ENCODE results near the gene PLXDC1. TPM values are rescaled to one million over a fixed set of nuclear protein-coding genes. Genes with fewer than 3 reads are reported as not detected.

PLXDC1 gene
- total and polyA plus RNA-seq, 2 of the 13 experiments (the other 11 are each of a cell fraction or from before 2014, with no cell fraction given), result not detected

DNA sequence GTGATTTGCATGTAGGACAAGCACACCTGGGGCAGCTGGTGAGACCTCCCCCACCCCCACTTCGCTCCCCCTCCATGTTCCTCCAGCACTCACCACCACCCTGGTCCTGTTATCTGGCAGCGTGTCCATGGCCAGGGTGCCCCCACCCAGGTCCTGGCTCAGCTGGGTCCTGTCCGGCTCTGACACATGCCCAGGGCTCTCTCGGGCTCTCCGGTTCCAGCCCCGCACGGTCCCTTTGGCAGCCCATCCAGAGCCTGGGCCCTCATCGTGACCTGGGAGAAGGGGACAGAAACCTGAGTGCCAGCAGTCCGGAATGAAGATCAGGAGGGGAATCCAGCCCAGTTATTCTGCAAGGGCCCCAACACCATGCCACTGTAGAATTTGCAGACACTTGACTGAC, 11.9 kb downstream of the PLXDC1 start (continued):
- TF ChIP-seq KDM5B (CRISPR knock-in tag; IDR thresholded peaks at IDR 0.05; ENCODE audit: borderline replicate concordance), result no peak
- no peak for TF ChIP-seq ZNF780A (CRISPR knock-in tag; IDR thresholded peaks at IDR 0.05)
- TF ChIP-seq, protein P1, sequence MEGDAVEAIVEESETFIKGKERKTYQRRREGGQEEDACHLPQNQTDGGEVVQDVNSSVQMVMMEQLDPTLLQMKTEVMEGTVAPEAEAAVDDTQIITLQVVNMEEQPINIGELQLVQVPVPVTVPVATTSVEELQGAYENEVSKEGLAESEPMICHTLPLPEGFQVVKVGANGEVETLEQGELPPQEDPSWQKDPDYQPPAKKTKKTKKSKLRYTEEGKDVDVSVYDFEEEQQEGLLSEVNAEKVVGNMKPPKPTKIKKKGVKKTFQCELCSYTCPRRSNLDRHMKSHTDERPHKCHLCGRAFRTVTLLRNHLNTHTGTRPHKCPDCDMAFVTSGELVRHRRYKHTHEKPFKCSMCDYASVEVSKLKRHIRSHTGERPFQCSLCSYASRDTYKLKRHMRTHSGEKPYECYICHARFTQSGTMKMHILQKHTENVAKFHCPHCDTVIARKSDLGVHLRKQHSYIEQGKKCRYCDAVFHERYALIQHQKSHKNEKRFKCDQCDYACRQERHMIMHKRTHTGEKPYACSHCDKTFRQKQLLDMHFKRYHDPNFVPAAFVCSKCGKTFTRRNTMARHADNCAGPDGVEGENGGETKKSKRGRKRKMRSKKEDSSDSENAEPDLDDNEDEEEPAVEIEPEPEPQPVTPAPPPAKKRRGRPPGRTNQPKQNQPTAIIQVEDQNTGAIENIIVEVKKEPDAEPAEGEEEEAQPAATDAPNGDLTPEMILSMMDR (CRISPR knock-in tag; IDR thresholded peaks at IDR 0.05), result no peak
- no peak for TF ChIP-seq GATAD2A (CRISPR knock-in tag; IDR thresholded peaks at IDR 0.05)
- TF ChIP-seq DNMT3B (CRISPR knock-in tag; conservative IDR thresholded peaks at IDR 0.05), result no peak
- no peak for TF ChIP-seq ZNF605 (CRISPR knock-in tag; IDR thresholded peaks at IDR 0.05)

DNA sequence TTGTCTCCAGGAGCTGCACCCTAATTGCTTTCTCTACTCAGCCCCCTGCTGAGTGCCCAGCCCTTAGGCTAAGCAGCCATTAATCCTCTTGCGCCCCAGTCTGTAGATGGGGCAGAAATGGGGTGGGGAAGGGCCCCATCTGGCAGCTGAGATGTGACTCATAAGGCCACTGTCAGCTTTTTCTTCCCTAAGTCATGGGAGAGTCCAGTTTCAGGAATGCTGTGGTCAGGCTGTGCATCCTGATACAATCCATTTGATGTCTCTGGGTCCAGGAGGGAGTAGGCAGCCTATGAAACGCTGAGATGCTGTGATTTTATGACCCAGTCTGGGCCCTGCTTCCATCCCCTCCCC, 12.3 kb downstream of the PLXDC1 start:
- WGBS (ENCODE audit: low lambda C conversion rate), result 50% methylated on average over 2 of the region's 2 CpGs
- H3K79me2 ChIP-seq (ENCODE audit: insufficient read depth, low read length), result no peaks in the 10 kb centered on the region
- peaks cover 3 to 52% of the 10 kb centered on the region in 2 experiments; a peak in 4 of 5 replicates for H3K27me3 ChIP-seq (ENCODE audit: control insufficient read depth in 1 of 2, insufficient read depth in 2 of 2, low read length in 2 of 2)
- H3K9me3 ChIP-seq (ENCODE audit: low read length), result no peaks in the 10 kb centered on the region
- H3K4me2 ChIP-seq (ENCODE audit: low read depth, low read length), result no peak overlapping the region
- BruUV-seq (replicated peaks), result no TSS peak
- H3K27ac ChIP-seq (ENCODE audit: extremely low read length, insufficient read depth, low read length), result no peak overlapping the region
- H2AFZ ChIP-seq (ENCODE audit: low read length), result no peak overlapping the region
- ChIA-PET POLR2A (no interaction called here), CTCF (ENCODE audit: low intra/inter-chr PET ratio, low total read pairs) (no interaction called here)
- H3K4me3 ChIP-seq (replicated peaks in 1 of 3; ENCODE audit: insufficient read depth in 1 of 3, low read depth in 2 of 3, low read length in 3 of 3), result no peak overlapping the region
- no peaks in the 10 kb centered on the region for H3K4me1 ChIP-seq (ENCODE audit: insufficient read depth, low read length)
- H4K20me1 ChIP-seq (ENCODE audit: insufficient read depth, low read length), result no peaks in the 10 kb centered on the region
- no peak for DNase-seq (ENCODE audit: low spot score)
- no peak for ATAC-seq
- 0 out of 2 replicates have a peak, but pooled peaks have one; percentile 18 for TF ChIP-seq ZNF768 (CRISPR knock-in tag; IDR thresholded peaks at IDR 0.05)
- no peak for TF ChIP-seq ZNF326 (CRISPR knock-in tag; IDR thresholded peaks at IDR 0.05; ENCODE audit: borderline replicate concordance)
- H3K9ac ChIP-seq (ENCODE audit: insufficient read depth, low read depth, low read length), result no peak overlapping the region
- in situ Hi-C loops (cut with HindIII; ENCODE audit: extremely low pct_ligation_motif_present, low pct_unique_long_range_greater_than_20kb) (no loop called here), intact Hi-C loops (cut with micrococcal nuclease; ENCODE audit: unreplicated experiment) (no loop called here)
- FAIRE-seq, result no peak
- no peaks in the 10 kb centered on the region for H3K36me3 ChIP-seq (replicated peaks in 1 of 2; ENCODE audit: control insufficient read depth in 1 of 2, insufficient read depth in 2 of 2, low read length in 2 of 2)
